ENCODE data around the gene RPUSD2. TPM values are rescaled to one million over a fixed set of nuclear protein-coding genes. Genes with fewer than 3 reads are reported as not detected.

RPUSD2 gene
- total RNA-seq, 1 experiment from 2014 or later, result 9.2 TPM

DNA sequence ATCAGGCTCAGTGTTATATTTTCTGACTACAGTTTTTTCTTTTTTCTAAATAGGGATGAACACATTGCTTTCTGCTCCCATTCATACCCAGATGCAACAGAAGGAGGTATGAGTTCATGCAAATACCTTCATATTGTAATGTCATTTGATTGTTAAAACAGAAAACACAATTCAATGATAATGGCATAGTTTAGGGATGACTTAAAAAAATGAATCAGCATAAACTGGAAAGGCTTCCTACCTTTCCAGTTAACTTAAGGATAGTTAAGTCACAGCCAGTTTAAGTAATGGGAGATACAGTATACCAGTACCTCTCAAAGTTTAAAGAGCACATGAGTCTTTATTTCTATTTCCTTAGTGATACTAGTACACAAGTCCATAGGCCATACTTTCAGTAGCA lies 49.8 kb downstream of the RPUSD2 start:
- no TSS peak for BruUV-seq (replicated peaks)
- Mint-ChIP-seq H3K27ac (ENCODE audit: unreplicated experiment) (no peak overlapping the region), H3K27me3 (ENCODE audit: unreplicated experiment) (no peaks in the 10 kb centered on the region), H3K4me1 (ENCODE audit: low read depth, unreplicated experiment) (no peaks in the 10 kb centered on the region), H3K9me3 (ENCODE audit: low read depth, unreplicated experiment) (no peaks in the 10 kb centered on the region), H3K4me3 (ENCODE audit: low read depth, unreplicated experiment) (no peak overlapping the region), H3K36me3 (ENCODE audit: insufficient read depth, unreplicated experiment) (no peaks in the 10 kb centered on the region)
- CTCF ChIA-PET, result no interaction called here
- intact Hi-C loops (cut with micrococcal nuclease; ENCODE audit: unreplicated experiment), result no loop called here
- DNase-seq, result no peak
- TF ChIP-seq CTCF (IDR thresholded peaks at IDR 0.05; ENCODE audit: unreplicated experiment), result no peak

- CTCF ChIA-PET, result no interaction called here
- intact Hi-C loops (cut with micrococcal nuclease; ENCODE audit: unreplicated experiment), result no loop called here
- DNase-seq, result no peak
- H3K9me3 Mint-ChIP-seq (ENCODE audit: low read depth, unreplicated experiment), result no peaks in the 10 kb centered on the region
- H3K27ac Mint-ChIP-seq (ENCODE audit: unreplicated experiment), result no peak overlapping the region
- H3K27me3 Mint-ChIP-seq (ENCODE audit: unreplicated experiment), result no peaks in the 10 kb centered on the region
- H3K4me3 Mint-ChIP-seq (ENCODE audit: low read depth, unreplicated experiment), result no peak overlapping the region
- no TSS peak for BruUV-seq (replicated peaks)
- H3K4me1 Mint-ChIP-seq (ENCODE audit: low read depth, unreplicated experiment), result no peaks in the 10 kb centered on the region
- no peaks in the 10 kb centered on the region for H3K36me3 Mint-ChIP-seq (ENCODE audit: insufficient read depth, unreplicated experiment)
- no peak for TF ChIP-seq CTCF (IDR thresholded peaks at IDR 0.05; ENCODE audit: unreplicated experiment)
Observed at GRCh38 chr15:40623361-40623760, 54.3 kb downstream of the RPUSD2 start.

Other genes starting within 250 kb of the RPUSD2 start
- gene INAFM2, start 245.6 kb upstream of the RPUSD2 start, total RNA-seq (2022), result 14.3 and 16.6 TPM in 2 replicates
- gene CCDC9B, start 228.4 kb upstream of the RPUSD2 start, total RNA-seq (2022), result 85.6 and 102 TPM in 2 replicates
- gene PHGR1, start 218.3 kb upstream of the RPUSD2 start, total RNA-seq (2022), result not detected in 2 replicates
- 1.1 and 1.3 TPM in 2 replicates for gene DISP2, start 211.1 kb upstream of the RPUSD2 start, total RNA-seq (2022)
- 29.5 and 44.5 TPM in 2 replicates for gene KNSTRN, start 186.6 kb upstream of the RPUSD2 start, total RNA-seq (2022)
- gene IVD, start 163.5 kb upstream of the RPUSD2 start, total RNA-seq (2022), result 46.6 and 54.2 TPM in 2 replicates
- gene BAHD1, start 128.3 kb upstream of the RPUSD2 start, total RNA-seq (2022), result 15.6 and 17.2 TPM in 2 replicates
- 8.7 and 11.5 TPM in 2 replicates for gene CHST14, start 98.3 kb upstream of the RPUSD2 start, total RNA-seq (2022)
- 11.4 and 13.6 TPM in 2 replicates for gene CCDC32, start 4.3 kb upstream of the RPUSD2 start, total RNA-seq (2022)
- gene KNL1, start 24.9 kb downstream of the RPUSD2 start, total RNA-seq (2022), result 11.0 and 19.0 TPM in 2 replicates
- 12.8 and 14.5 TPM in 2 replicates for gene RAD51, start 125.9 kb downstream of the RPUSD2 start, total RNA-seq (2022)
- 23.5 and 25.5 TPM in 2 replicates for gene RMDN3, start 186.0 kb downstream of the RPUSD2 start, total RNA-seq (2022)
- gene GCHFR, start 194.8 kb downstream of the RPUSD2 start, total RNA-seq (2022), result 5.6 and 11.6 TPM in 2 replicates
- gene C15orf62, start 200.7 kb downstream of the RPUSD2 start, total RNA-seq (2022), result 0.56 and 0.64 TPM in 2 replicates
- 13.9 and 14.9 TPM in 2 replicates for gene ZFYVE19, start 237.8 kb downstream of the RPUSD2 start, total RNA-seq (2022)
- gene DNAJC17, start 238.2 kb downstream of the RPUSD2 start, total RNA-seq (2022), result 15.2 and 17.4 TPM in 2 replicates